NCI-H748 (cell line): Measurements from ENCODE around the gene PCDHA13.
A peak's percentile ranks its signal among the peaks of the same experiment; 100 is the strongest.
"Not testable (repeated sequence)": the region's sequence is repeated elsewhere in the genome, so short reads cannot be mapped to it uniquely, and the experiment has no call there.

Experiments used
- DNase-seq: peaks from one replicate; lab custom pipeline; 2025; ENCODE audit not compliant: unreplicated experiment; lab: John Stamatoyannopoulos, UW

The PCDHA13 gene

GRCh38 chr5:140869555-140869886, 12.4 kb upstream of the PCDHA13 start:
- DNase-seq, result no peak

- DNase-seq, result no peak
These were observed 11.4 kb upstream of the PCDHA13 start for GRCh38 chr5:140870221-140871201.

- DNase-seq, result no peak
These were observed 6.5 kb upstream of the PCDHA13 start, which contains the start of gene PCDHA12 for GRCh38 chr5:140875085-140876065. Gene PCDHA12 (plus strand): TSS chr5:140875308. CDS start chr5:140875473, 165 bp downstream.

GRCh38 chr5:140876541-140877261, 5.2 kb upstream of the PCDHA13 start:
- not testable (repeated sequence) for DNase-seq

GRCh38 chr5:140877262-140877581, 4.7 kb upstream of the PCDHA13 start:
- DNase-seq, result no peak

- DNase-seq, result peak; percentile 92
These were observed 621 bp downstream of the PCDHA13 start for GRCh38 chr5:140882591-140882899.

GRCh38 chr5:140883373-140883772, 1.4 kb downstream of the PCDHA13 start:
- DNase-seq, result no peak

- DNase-seq, result no peak
These were observed 2.2 kb downstream of the PCDHA13 start for GRCh38 chr5:140883927-140884697.

GRCh38 chr5:140916325-140916724, 34.4 kb downstream of the PCDHA13 start:
- DNase-seq, result no peak

- DNase-seq, result no peak
These were observed 41.7 kb downstream of the PCDHA13 start for GRCh38 chr5:140923601-140924000.

- DNase-seq, result peak; percentile 90
These were observed 44.0 kb downstream of the PCDHA13 start, which contains the start of gene PCDHAC1 for GRCh38 chr5:140925806-140926442. Gene PCDHAC1 (plus strand): TSS chr5:140926299. CDS start chr5:140926893, 594 bp downstream.

GRCh38 chr5:140926443-140927227, 44.7 kb downstream of the PCDHA13 start:
- peak; percentile 94 for DNase-seq

- peak; percentile 61 for DNase-seq
These were observed 45.3 kb downstream of the PCDHA13 start for GRCh38 chr5:140927228-140927573.
